Measurements from ENCODE around the gene DNASE1L1. TPM values are rescaled to one million over a fixed set of nuclear protein-coding genes. Genes with fewer than 3 reads are reported as not detected.
A peak's percentile ranks its signal among the peaks of the same experiment; 100 is the strongest.

DNASE1L1 gene
- total RNA-seq, 1 donor = 74.6 TPM

- H3K4me1 ChIP-seq (ENCODE audit: insufficient read depth, low read length) = peaks cover 9% of the 10 kb centered on the region
- no peak overlapping the region for H3K4me2 ChIP-seq (ENCODE audit: insufficient read depth, low read length)
- H3K9me3 ChIP-seq (ENCODE audit: low read depth, low read length) = no peaks in the 10 kb centered on the region
- TF ChIP-seq CTCF (IDR thresholded peaks at IDR 0.05; ENCODE audit: extremely low read depth, low read depth, low read length) = no peak
- no peak overlapping the region for H2AFZ ChIP-seq (ENCODE audit: low read length)
- H3K36me3 ChIP-seq (ENCODE audit: insufficient read depth, low read length) = peaks cover 55% of the 10 kb centered on the region
- peak overlapping the region; percentile 45 for H3K27ac ChIP-seq (ENCODE audit: low read depth, low read length)
- DNase-seq (ENCODE audit: insufficient read length, low spot score, missing footprints) = no peak
- no peaks in the 10 kb centered on the region for H3K27me3 ChIP-seq (ENCODE audit: insufficient read depth, low read length)
- H4K20me1 ChIP-seq (ENCODE audit: insufficient read depth, low read length) = peaks cover 49% of the 10 kb centered on the region
- no peak overlapping the region for H3K4me3 ChIP-seq (ENCODE audit: insufficient read depth, low read length)
- peaks cover 83% of the 10 kb centered on the region for H3K79me2 ChIP-seq (ENCODE audit: insufficient read depth, low read length)
These were observed 42.4 kb downstream of the DNASE1L1 start for GRCh38 chrX:154366666-154367055.

- no peak overlapping the region for H3K27ac ChIP-seq (ENCODE audit: low read depth, low read length)
These were observed 42.9 kb downstream of the DNASE1L1 start for GRCh38 chrX:154365997-154366665.

GRCh38 chrX:154365052-154365600 lies 43.9 kb downstream of the DNASE1L1 start:
- Histone ChIP-seq H3K36me3 (ENCODE audit: insufficient read depth, low read length) (peaks cover 67% of the 10 kb centered on the region), H3K4me2 (ENCODE audit: insufficient read depth, low read length) (no peak overlapping the region), H3K9me3 (ENCODE audit: low read depth, low read length) (no peaks in the 10 kb centered on the region), H4K20me1 (ENCODE audit: insufficient read depth, low read length) (peaks cover 56% of the 10 kb centered on the region), H3K79me2 (ENCODE audit: insufficient read depth, low read length) (peaks cover 89% of the 10 kb centered on the region), H3K4me3 (ENCODE audit: insufficient read depth, low read length) (no peak overlapping the region), H3K27ac (ENCODE audit: low read depth, low read length) (no peak overlapping the region), H2AFZ (ENCODE audit: low read length) (no peak overlapping the region), H3K4me1 (ENCODE audit: insufficient read depth, low read length) (peaks cover 9% of the 10 kb centered on the region), H3K27me3 (ENCODE audit: insufficient read depth, low read length) (no peaks in the 10 kb centered on the region)
- TF ChIP-seq CTCF (IDR thresholded peaks at IDR 0.05; ENCODE audit: extremely low read depth, low read depth, low read length) = no peak
- no peak for DNase-seq (ENCODE audit: insufficient read length, low spot score, missing footprints)

More at GRCh38 chrX:154365997-154366665, 42.9 kb downstream of the DNASE1L1 start:
- Histone ChIP-seq H3K79me2 (ENCODE audit: insufficient read depth, low read length) (peaks cover 88% of the 10 kb centered on the region), H3K4me2 (ENCODE audit: insufficient read depth, low read length) (no peak overlapping the region), H3K36me3 (ENCODE audit: insufficient read depth, low read length) (peaks cover 60% of the 10 kb centered on the region), H3K4me1 (ENCODE audit: insufficient read depth, low read length) (peaks cover 9% of the 10 kb centered on the region), H4K20me1 (ENCODE audit: insufficient read depth, low read length) (peaks cover 52% of the 10 kb centered on the region), H3K27me3 (ENCODE audit: insufficient read depth, low read length) (no peaks in the 10 kb centered on the region), H3K4me3 (ENCODE audit: insufficient read depth, low read length) (no peak overlapping the region), H3K9me3 (ENCODE audit: low read depth, low read length) (no peaks in the 10 kb centered on the region), H2AFZ (ENCODE audit: low read length) (no peak overlapping the region)
- DNase-seq (ENCODE audit: insufficient read length, low spot score, missing footprints) = no peak
- TF ChIP-seq CTCF (IDR thresholded peaks at IDR 0.05; ENCODE audit: extremely low read depth, low read depth, low read length) = no peak

- H4K20me1 ChIP-seq (ENCODE audit: insufficient read depth, low read length) = peaks cover 60% of the 10 kb centered on the region
These were observed 45.2 kb downstream of the DNASE1L1 start for GRCh38 chrX:154363706-154364439.

More at GRCh38 chrX:154363706-154364439, 45.2 kb downstream of the DNASE1L1 start:
- no peaks in the 10 kb centered on the region for H3K27me3 ChIP-seq (ENCODE audit: insufficient read depth, low read length)
- peaks cover 80% of the 10 kb centered on the region for H3K36me3 ChIP-seq (ENCODE audit: insufficient read depth, low read length)
- H3K4me3 ChIP-seq (ENCODE audit: insufficient read depth, low read length) = no peak overlapping the region
- no peak overlapping the region for H2AFZ ChIP-seq (ENCODE audit: low read length)
- no peak overlapping the region for H3K27ac ChIP-seq (ENCODE audit: low read depth, low read length)
- no peak overlapping the region for H3K4me2 ChIP-seq (ENCODE audit: insufficient read depth, low read length)
- H3K9me3 ChIP-seq (ENCODE audit: low read depth, low read length) = no peaks in the 10 kb centered on the region
- DNase-seq (ENCODE audit: insufficient read length, low spot score, missing footprints) = no peak
- H3K79me2 ChIP-seq (ENCODE audit: insufficient read depth, low read length) = peaks cover 91% of the 10 kb centered on the region
- no peak for TF ChIP-seq CTCF (IDR thresholded peaks at IDR 0.05; ENCODE audit: extremely low read depth, low read depth, low read length)
- peaks cover 8% of the 10 kb centered on the region for H3K4me1 ChIP-seq (ENCODE audit: insufficient read depth, low read length)

Data from osteoblast (primary cell).